C1 segment of cervical spinal cord (tissue), 14 donors: Measurements from ENCODE around the gene ZNF839.
A peak's percentile ranks its signal among the peaks of the same experiment; 100 is the strongest.
"Not testable (repeated sequence)": the region's sequence is repeated elsewhere in the genome, so short reads cannot be mapped to it uniquely, and the experiment has no call there.

Experiments used
- DNase-seq, 14 donors: peaks; one replicate each; lab custom pipeline; 2025; lab: John Stamatoyannopoulos, UW

ZNF839 gene

GRCh38 chr14:102314242-102315011 is 5.1 kb upstream of the ZNF839 start:
- peak in 13 of 14 donors; percentile 43 to 85 (median 75) for DNase-seq

- peak in 3 of 14 donors; percentile 6 to 14 (median 6) for DNase-seq
Observed at GRCh38 chr14:102315121-102315520, 4.4 kb upstream of the ZNF839 start.

DNA sequence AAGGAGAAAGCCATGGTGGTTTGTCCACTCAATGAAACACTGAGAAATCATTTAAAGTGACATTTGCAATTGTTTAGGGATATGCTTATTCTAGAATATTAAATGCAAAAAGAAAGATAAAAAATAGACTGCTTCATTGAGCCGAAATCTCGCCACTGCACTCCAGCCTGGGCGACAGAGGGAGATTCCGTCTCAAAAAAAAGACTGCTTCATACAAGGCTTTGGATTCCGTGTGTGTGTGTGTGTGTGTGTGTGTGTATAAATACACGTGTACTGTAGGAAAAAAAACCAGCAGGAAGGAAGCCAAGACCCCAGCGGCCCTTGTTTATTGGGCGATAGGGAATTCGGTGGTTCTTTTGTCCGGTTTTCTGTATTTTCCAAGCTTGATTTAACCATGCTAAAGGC is 3.2 kb upstream of the ZNF839 start:
- peak in 1 of 14 donors; percentile 52 for DNase-seq

GRCh38 chr14:102316743-102317563 is 2.6 kb upstream of the ZNF839 start:
- peak; percentile 75 to 93 (median 86) for DNase-seq

DNA sequence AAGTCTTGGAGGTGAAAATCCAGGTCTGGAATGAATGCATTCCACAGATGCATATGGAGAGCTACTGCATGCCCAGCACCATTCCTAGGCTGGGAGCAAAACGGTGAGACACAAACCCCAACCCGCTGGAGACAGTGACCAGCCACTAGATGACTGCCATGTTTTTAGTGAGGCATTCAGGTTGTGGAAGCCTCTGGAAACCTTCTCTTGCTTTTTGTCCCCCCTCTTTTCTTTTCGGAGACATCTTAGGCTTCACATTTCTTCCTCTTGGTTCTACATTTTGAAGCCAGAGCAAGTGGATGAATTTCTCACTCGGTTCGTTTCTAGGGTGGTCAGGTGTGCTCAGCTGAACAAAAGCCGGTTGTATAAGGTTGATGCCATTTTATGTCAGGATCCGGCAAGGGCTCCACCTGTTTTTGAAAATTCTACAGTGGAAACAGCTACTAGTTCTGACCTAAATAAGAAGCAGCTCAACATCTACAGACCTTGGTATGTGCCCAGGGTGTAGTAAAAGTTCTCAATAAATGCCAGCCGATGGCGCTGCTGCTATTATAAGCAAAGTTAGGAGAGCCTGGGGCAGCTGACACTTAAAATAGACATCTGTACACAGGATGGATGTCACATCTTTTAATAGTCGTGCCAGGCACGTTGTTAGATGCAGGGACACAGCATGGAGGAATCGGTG is 1.8 kb upstream of the ZNF839 start:
- DNase-seq: peak in 5 of 14 donors; percentile 12 to 81 (median 35)

GRCh38 chr14:102318781-102319276 is 717 bp upstream of the ZNF839 start:
- DNase-seq: peak in 2 of 14 donors; percentile 29 to 57

- DNase-seq: peak in 10 of 14 donors; percentile 9 to 59 (median 40)
Observed at GRCh38 chr14:102320033-102320660, 601 bp downstream of the ZNF839 start.

- DNase-seq: no peak
Observed at GRCh38 chr14:102320671-102321455, 1.3 kb downstream of the ZNF839 start.

DNA sequence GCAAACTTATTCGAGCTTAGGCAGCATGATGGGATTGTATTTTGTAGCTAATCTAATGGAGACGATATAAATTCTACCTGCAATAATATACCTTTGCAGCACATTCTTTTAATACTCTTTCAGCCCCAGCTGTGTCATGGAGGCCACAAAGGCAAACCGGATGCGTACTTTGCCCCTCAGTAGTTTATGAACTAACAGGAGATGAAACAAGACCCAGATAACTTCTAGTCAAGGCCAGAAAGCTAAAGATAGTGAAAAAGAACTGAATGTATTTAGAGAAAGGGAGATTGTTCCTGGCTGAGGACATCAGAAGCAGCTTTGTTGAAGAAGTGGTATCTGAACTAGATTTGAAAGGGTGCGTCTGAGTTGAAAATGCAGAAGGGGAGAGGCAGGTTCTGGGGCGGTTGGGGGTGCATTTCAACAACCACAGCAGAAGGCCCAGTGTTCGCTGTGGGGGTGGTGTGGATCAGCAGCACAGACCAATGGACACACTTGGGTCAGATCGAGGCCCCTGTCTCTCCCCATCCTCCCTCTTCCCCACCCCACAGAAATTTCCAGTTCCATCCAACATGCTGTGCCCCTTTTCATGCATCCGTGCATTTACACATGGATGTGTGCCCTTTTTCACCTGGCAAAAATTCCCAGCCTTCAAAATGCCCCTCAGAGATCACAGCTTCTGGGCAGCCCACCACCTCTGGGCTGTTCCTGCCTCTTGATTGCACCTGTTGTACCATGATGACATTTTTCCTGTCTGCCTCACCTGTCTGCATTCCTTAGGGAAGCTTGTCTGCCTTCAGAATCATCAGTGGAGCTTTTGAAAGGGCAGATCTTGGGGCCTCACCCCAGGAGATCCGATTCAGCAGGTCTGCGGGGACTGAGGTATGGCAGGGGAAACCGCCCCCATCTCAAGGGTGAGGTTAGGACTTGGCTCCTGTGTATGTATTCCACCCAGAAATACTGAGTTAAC is 2.2 kb downstream of the ZNF839 start:
- no peak for DNase-seq

DNA sequence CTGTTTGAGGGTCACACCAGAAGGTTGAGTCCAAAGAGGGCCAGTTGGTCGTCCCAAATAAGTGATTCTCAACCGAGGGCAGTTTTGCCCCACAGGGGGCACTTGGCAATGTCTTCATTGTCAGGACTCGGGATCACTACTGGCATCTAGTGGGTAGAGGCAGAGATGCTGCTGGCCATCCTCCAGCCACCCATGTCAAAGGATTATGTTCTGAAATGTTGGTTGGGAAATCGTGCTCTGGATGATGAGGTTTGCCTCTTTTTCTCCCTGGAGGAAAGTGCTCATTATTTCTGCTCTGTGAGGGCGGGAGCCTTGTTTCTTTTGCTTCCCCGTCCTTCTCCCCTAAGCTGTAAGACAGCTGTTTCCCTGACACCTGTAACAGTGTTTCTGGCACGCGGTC is 3.6 kb downstream of the ZNF839 start:
- DNase-seq: peak in 11 of 14 donors; percentile 13 to 61 (median 39)

DNA sequence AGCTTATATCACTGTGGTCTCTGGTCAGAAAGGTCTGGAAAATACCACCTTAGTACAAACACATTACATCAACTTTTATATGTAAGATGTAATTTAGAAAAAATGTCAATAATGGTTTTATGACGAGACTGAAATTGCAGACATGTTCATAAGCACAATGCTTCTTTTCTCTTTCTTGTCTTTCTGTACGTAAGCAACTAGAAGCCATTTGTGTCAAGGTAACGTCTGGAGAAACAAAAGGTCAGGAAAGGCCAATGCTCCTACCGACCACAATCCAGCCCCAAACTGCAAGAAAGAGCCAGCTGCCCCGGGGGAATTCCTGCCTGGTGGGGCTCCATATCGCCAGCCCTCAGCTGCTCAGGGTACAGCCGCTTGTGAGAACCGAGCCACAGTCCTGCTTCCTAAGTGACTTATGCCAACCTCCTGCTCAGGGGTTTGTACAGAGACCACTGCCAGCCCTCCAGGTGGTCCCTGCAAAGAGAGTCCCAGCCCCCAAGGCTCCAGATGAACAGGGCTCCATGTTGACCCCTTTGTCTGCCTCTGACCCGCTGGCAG is 6.3 kb downstream of the ZNF839 start:
- DNase-seq: no peak

DNA sequence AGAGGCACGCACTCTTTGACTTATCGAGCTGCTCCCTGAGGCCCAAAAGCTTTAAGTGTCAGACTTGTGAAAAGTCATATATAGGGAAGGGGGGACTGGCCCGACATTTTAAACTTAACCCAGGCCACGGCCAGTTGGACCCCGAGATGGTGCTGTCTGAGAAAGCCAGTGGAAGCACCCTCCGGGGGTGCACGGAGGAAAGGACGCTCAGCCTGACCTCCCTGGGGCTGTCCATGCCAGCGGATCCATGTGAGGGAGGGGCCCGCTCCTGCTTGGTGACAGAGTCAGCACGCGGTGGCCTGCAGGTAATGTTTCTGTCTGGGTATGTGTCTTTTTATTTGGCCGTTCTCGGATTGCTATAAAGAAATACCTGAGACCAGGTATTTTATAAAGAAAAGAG is 7.0 kb downstream of the ZNF839 start:
- no peak for DNase-seq

- not testable (repeated sequence) for DNase-seq
Observed at GRCh38 chr14:102329381-102329780, 9.8 kb downstream of the ZNF839 start.

GRCh38 chr14:102330806-102331205 is 11.3 kb downstream of the ZNF839 start:
- DNase-seq: no peak

DNA sequence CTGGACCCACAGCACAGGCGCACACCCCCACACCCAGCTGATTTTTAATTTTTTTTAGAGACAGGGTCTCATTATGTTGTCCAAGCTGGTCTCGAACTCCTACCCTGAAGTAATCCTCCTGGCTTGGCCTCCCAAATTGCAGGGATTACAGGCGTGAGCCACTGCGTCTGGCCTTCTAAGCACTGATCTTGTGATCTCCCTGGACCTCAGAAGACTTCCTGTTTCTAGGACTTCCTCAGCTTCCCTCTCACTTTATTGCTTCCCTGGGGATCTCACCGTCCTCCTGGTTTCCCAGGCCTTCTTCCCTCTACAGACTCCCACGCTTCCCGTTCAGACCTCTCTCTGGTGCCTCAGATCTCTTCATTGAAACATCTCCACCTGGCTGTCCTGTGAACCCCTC is 13.8 kb downstream of the ZNF839 start:
- no peak for DNase-seq

GRCh38 chr14:102333795-102334705 is 14.5 kb downstream of the ZNF839 start:
- no peak for DNase-seq

- no peak for DNase-seq
Observed at GRCh38 chr14:102335163-102335562, 15.6 kb downstream of the ZNF839 start.

DNA sequence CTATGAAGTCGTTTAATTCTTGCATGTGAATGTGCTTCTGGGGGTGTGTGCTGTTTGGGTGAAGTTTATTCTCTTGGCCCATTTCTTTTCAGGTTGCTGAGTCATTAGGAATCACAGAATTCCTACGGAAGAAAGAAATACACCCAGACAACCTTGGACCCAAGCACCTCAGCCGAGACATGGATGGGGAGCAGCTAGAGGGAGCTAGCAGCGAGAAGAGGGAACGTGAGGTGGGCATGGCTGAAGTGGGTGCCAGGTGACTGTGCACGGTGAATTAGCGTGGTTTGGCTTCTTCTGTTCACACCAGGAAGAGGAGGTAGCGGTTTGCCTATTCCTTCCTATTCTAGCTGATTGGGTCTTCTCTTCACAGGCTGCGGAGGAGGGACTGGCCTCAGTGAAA is 19.2 kb downstream of the ZNF839 start:
- DNase-seq: no peak
